Measurements from ENCODE around the gene CEBPA. TPM values are rescaled to one million over a fixed set of nuclear protein-coding genes. Genes with fewer than 3 reads are reported as not detected.
"Not testable (repeated sequence)": the region's sequence is repeated elsewhere in the genome, so short reads cannot be mapped to it uniquely, and the experiment has no call there.

The CEBPA gene
- total and polyA plus RNA-seq, 2 experiments from 2014 or later, result 0.50 to 2.6 TPM

- not testable (repeated sequence) for H3K4me2 ChIP-seq; H3K4me1 ChIP-seq (ENCODE audit: insufficient read depth); H3K27ac Mint-ChIP-seq; H3K27me3 ChIP-seq (ENCODE audit: insufficient read depth); ATAC-seq; H3F3A ChIP-seq (replicated peaks; ENCODE audit: low read depth); H3K9me2 ChIP-seq (ENCODE audit: insufficient read depth); H3K9me3 Mint-ChIP-seq; H3K4me3 ChIP-seq; H3K4me1 Mint-ChIP-seq; H3K36me3 Mint-ChIP-seq (ENCODE audit: low read depth); H3K27ac ChIP-seq (ENCODE audit: low read depth); H4K20me1 ChIP-seq (replicated peaks; ENCODE audit: insufficient read depth); H3K4me3 Mint-ChIP-seq; DNase-seq (ENCODE audit: low spot score); H3K36me3 ChIP-seq (ENCODE audit: insufficient read depth); H2AFZ ChIP-seq; H3K79me2 ChIP-seq (replicated peaks; ENCODE audit: insufficient read depth)
- peaks cover 18% of the 10 kb centered on the region for H3K27me3 Mint-ChIP-seq (ENCODE audit: insufficient read depth, low read depth, poor library complexity)
These were observed 7.3 kb downstream of the CEBPA start for GRCh38 chr19:33295046-33295445.

DNA sequence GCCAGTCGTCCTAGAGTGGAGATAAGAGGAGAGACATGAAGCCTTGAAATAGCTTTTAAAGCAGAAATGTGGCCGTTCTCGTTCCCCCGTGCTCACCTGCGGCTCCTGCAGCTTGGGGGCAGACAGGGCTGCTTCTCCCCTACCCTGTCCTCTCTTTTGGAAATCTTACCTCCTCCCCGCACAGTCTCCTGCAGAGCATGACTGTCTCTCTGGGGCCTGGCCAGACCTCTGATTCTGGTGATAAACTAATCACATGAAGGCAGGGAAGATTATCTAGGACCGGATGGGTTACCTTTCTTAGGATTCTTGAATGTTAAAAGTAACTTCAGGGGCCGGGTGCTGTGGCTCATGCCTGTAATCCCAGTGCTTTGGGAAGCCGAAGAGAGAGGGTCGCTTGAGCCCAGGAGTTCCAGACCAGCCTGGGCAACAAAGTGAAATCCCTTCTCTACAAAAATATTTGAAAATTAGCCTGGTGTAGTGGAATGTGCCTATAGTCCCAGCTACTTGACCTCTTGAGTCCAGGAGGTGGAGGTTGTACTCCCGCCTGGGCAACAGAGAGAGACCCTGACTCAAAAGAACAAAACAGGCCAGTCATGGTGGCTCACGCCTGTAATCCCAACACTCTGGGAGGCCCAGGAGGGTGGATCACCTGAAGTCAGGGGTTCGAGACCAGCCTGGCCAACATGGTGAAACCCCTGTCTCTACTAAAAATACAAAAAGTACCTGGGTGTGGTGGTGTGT is 8.1 kb downstream of the CEBPA start:
- Histone ChIP-seq H3K4me3 (no peak overlapping the region), H3K79me2 (replicated peaks; ENCODE audit: insufficient read depth) (no peaks in the 10 kb centered on the region), H4K20me1 (replicated peaks; ENCODE audit: insufficient read depth) (no peaks in the 10 kb centered on the region), H3K27ac (ENCODE audit: low read depth) (no peak overlapping the region), H3K27me3 (ENCODE audit: insufficient read depth) (peaks cover under 1% of the 10 kb centered on the region; the same call in 1 of the 2 replicates), H3K4me2 (no peak overlapping the region), H3K36me3 (ENCODE audit: insufficient read depth) (no peaks in the 10 kb centered on the region), H3F3A (replicated peaks; ENCODE audit: low read depth) (no peaks in the 10 kb centered on the region), H3K4me1 (ENCODE audit: insufficient read depth) (no peaks in the 10 kb centered on the region), H2AFZ (peak overlapping the region; percentile 69), H3K9me2 (ENCODE audit: insufficient read depth) (peaks cover 1% of the 10 kb centered on the region; the same call in 1 of the 2 replicates)
- Mint-ChIP-seq H3K9me3 (no peaks in the 10 kb centered on the region; the same call in 2 of the 3 replicates), H3K4me1 (peaks cover 8% of the 10 kb centered on the region; the same call in 2 of the 3 replicates), H3K4me3 (no peak overlapping the region), H3K27ac (no peak overlapping the region), H3K36me3 (ENCODE audit: low read depth) (no peaks in the 10 kb centered on the region), H3K27me3 (ENCODE audit: insufficient read depth, low read depth, poor library complexity) (peaks cover 12% of the 10 kb centered on the region)
- ATAC-seq (no peak), DNase-seq (ENCODE audit: low spot score) (no peak)
- TF ChIP-seq POLR2AphosphoS5 (IDR thresholded peaks at IDR 0.05; ENCODE audit: low read depth) (no peak), NANOG (IDR thresholded peaks at IDR 0.05; ENCODE audit: borderline replicate concordance) (no peak), EZH2phosphoT487 (IDR thresholded peaks at IDR 0.05; ENCODE audit: unreplicated experiment) (no peak), ZNF331 (CRISPR knock-in tag; IDR thresholded peaks at IDR 0.05; ENCODE audit: low read depth) (no peak), STAT1 (IDR thresholded peaks at IDR 0.05; ENCODE audit: unreplicated experiment) (no peak), ZNF114 (CRISPR knock-in tag; IDR thresholded peaks at IDR 0.05) (no peak), CREB1 (CRISPR knock-in tag; IDR thresholded peaks at IDR 0.05; ENCODE audit: low read depth) (no peak), JUNB (IDR thresholded peaks at IDR 0.05; ENCODE audit: unreplicated experiment) (no peak), CTCF (conservative IDR thresholded peaks at IDR 0.05; ENCODE audit: low read depth in 2 of 2) (no peak), REST (IDR thresholded peaks at IDR 0.05; ENCODE audit: unreplicated experiment) (no peak), EZH2 (IDR thresholded peaks at IDR 0.05; ENCODE audit: low read depth, unreplicated experiment) (no peak)

Measured in GM23338 (cell line).